Measurements from ENCODE around the gene MYH3.

DNA sequence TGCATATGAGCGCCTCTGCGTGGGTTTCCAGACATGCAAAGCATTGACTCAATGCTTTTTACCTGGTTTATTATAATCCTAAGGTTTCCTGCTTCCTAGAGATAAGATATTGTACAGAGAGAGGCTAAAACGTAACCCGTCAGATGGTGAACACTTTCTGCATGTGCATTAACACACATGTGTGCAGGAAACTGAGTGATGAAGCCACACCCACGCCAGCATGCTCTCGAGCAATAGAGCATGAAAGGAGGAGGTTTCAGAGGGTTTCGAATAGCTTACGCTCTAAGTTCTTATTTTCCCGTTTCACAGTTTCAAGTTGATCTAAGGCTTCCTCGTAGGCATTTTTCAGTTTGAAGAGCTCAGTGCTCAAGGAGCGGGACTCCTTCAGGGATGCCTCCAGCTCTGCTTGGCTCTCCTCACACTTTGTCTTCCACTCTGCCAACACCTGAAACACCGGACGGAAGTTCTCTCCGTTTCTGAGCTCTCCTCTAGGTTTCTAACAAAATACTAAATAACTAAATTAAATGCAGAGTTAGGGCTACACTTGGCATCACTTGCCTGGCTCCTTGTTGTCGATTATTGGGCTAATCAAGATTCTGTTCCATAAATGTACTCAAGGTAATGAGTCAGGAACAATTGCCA lies 23.2 kb downstream of the MYH3 start:
- TF ChIP-seq, protein P1, sequence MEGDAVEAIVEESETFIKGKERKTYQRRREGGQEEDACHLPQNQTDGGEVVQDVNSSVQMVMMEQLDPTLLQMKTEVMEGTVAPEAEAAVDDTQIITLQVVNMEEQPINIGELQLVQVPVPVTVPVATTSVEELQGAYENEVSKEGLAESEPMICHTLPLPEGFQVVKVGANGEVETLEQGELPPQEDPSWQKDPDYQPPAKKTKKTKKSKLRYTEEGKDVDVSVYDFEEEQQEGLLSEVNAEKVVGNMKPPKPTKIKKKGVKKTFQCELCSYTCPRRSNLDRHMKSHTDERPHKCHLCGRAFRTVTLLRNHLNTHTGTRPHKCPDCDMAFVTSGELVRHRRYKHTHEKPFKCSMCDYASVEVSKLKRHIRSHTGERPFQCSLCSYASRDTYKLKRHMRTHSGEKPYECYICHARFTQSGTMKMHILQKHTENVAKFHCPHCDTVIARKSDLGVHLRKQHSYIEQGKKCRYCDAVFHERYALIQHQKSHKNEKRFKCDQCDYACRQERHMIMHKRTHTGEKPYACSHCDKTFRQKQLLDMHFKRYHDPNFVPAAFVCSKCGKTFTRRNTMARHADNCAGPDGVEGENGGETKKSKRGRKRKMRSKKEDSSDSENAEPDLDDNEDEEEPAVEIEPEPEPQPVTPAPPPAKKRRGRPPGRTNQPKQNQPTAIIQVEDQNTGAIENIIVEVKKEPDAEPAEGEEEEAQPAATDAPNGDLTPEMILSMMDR (IDR thresholded peaks at IDR 0.05; ENCODE audit: low read depth, low read length): no peak
- TF ChIP-seq EZH2phosphoT487 (IDR thresholded peaks at IDR 0.05; ENCODE audit: low read depth): no peak
